GM18498 (cell line): ENCODE measurements around the gene AADAT.
"Not testable (repeated sequence)": the region's sequence is repeated elsewhere in the genome, so short reads cannot be mapped to it uniquely, and the experiment has no call there.

Source experiments
- ATAC-seq: cut with Tn5 transposase; IDR thresholded peaks from one replicate; pipeline ENCODE4 v1.9.1; 2021; ENCODE audit warnings: mild to moderate bottlenecking, moderate library complexity; ENCODE audit not compliant: unreplicated experiment

Gene AADAT

DNA sequence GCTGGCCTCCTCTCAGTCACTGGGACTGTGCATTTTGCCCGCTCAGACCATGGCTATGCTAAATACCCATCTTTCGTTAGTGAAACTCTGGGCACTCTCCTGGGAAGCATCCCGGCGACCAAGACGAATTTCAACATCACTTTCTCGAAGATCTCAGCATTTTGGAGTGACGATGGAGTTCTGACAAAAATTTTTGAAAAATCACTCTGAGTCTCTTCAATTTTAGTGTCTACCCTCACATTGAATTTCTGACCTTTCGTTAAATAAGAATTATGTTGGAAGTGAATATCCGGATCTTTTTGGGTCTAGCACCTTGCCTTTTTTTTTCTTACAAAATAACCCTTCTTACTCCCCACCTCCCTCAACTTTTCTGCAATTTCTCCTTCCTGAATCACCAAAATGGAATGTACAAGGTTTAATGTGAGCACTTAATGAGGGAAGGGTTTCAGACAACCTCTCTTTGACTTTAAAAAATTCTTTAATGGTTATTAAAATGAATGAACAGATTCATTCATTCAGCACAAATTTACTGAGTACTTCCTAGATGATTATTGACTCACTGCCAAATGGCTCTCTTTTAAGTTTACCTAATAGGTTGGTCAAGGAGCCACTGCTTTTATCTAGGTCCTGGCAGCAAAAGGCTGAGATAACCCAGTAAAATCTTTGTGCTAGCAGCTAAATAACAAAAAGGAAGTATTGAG, 746 bp upstream of the AADAT start:
- ATAC-seq = no peak

DNA sequence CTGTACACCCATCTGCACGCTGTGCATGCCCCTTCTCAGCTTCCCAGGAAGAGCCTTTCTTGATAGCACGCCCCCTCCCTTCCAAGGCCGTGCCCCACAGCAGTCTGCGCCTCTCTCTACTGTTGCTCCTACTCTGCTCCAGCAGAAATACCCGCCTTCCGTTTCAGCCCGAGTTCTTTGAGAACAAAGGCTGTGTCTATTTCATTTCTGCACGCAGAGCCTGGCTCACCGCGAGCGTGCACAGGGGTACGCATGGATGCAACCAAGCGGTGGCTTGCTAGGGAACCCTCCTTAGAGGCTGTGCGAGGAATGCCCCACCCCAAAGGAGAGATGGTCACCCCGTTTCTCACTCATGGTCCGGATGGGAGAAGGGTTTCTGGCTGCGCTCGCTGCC, 485 bp downstream of the AADAT start:
- peak; percentile 16 for ATAC-seq

DNA sequence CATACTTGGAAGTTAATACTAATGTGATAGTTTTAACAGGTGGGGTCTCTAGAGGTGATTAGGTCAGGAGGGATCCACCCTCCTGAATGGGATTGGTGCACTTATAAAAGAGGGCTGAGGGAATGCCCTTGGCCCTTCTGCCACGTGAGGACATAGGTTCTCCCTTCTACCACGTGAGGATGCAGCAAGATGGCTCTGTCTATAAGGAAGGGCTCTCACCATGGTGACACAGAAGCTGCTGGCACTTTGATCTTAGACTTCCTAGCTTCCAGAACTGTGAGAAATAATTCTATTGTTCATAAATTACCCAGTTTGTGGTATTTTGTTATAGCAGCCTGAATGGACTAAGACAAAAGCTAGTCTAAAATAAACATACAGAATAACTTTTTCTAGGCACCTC, 1.0 kb downstream of the AADAT start:
- no peak for ATAC-seq

DNA sequence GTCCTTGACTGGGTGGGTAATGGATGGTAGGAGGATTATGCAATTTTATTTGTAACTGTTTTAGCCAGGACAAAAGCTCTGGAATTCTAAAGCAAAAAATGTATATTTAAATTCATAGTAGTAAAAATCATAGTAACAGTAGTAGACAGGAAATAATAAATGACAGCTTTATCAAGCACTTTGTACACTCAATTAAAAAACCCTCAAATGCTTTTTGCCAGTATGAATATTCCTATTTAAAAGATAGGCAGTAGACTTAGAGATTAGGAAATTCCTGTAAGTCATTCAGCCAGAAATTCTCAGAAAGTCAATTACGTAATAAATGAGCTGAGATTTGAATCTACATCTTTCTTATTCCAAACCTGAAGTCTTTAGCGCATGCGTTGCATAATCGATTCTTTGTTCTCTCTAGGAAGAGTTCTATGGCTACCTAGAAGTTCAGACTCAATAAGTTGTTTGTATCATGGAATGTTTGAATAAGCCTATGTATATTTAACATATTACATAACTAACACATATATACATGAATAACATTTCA, 2.5 kb downstream of the AADAT start:
- no peak for ATAC-seq

DNA sequence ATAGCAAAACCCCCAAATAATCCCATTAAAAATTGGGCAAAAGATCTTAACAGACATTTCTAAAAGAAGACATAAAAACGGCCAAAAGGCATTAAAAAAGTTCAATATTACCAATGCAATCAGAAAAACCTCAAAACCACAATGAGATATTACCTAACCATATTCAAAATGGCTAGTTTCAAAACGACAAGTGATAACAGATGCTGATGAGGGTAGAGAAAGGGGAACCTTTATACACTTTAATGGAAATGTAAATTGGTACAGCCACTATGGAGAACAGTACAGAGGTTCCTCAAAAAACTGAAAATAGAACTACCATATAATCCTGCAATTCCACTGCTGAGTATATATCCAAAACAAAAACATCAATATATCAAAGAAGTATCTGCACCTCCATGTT, 6.2 kb downstream of the AADAT start:
- no peak for ATAC-seq

DNA sequence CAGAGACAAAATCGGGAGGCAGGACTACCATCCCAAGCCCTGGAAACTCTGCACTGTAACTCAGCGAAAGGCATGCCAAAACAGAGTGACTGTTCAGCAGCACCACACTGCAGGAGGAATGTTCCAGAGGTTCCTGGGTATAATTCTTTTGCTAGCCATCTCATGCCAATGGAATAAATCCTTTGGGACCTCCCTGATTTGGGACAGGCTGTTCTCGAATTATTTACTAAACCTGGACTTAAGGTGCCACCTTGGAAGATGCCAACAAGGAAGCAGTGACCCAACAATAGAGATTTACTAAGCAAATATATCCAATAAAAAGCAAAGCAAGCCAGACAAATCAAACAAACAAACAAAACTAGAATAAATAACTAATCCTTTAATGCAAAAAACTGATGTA, 9.3 kb downstream of the AADAT start:
- no peak for ATAC-seq

DNA sequence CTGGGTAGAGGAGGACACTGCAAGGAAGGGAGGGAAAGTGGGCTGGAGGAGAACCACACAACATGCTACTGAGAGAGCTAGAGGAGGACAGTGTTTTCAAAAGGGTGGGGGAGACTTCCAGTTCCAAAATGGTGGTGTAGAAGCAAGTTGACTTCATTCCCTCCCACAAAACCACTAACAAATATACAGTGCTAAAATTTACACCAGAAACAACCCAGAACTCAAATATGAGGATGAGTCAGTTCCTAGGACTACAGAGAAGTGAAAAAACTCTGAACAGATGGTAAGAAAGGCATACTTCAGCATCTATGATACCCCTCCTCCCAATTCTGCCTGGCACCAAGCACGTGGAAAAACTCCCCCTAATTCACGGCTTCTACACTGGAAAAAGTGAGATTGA, 9.8 kb downstream of the AADAT start:
- ATAC-seq = no peak

DNA sequence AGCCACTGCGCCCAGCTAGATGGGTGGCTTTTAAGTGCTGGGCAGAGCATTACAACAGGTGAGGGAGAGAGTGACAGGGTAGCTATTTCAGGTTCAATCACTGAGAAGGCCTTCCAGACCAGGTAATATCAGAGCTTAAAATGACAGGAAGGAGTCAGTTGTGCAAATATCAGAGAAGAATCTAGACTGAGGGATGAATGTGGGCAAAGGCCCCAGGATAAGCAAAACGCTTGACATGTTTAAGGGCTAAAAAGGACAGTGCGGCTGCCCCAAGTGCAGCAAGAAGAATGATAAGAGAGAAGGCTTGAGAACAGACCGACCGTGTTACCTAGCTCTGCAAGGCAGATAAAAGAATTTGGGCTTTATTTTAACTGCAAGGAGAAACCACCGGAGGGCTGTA, 18.6 kb downstream of the AADAT start:
- ATAC-seq = no peak

DNA sequence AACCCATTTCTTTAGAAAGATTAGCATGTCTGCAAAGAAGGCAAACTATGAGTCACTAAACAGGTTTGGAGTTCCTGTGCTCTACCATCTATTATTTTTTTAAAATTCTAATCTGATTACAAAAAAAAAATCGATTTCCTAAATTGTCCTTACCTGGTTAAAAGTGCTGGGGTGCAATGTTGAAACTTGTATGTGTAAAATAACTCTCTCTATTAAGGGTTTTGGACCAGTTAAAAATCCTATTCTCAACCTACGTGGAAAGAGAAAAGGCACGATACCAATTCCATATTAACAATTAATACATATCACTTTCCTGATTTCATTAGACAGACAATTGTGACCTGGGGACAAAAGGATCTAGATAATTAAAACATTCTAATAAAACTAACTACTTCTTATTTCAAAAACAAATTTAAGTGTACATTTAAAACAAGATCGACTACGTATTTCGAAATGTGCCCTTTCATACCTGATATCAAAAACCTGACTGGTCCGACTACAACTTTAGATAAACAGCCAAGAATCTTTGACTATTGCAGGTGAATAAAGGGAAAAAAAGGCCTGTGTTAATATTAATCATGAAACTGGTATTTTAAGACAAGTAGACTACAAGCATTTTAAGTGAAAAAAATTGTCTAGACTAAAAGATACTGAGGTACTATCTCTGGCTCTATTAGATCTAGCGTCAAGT, 21.2 kb downstream of the AADAT start:
- no peak for ATAC-seq

DNA sequence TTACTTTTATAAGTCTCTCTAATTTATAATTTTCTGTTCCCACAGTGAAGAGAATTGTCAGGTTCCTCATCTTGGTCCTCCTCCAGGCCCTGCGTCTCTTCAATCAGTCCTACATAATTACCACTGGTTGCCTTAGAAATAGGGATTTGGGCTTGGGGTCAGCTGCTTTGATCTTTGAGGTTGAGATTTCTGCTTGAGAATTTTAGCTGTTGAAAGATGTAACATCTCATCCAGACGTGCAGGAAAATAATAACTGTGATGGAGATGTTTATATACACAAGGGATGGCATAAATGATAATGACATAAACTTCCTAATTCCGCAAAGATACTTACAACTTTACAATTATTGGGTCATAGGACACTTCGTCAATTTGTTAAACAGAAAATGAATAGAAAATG, 30.3 kb downstream of the AADAT start:
- no peak for ATAC-seq

DNA sequence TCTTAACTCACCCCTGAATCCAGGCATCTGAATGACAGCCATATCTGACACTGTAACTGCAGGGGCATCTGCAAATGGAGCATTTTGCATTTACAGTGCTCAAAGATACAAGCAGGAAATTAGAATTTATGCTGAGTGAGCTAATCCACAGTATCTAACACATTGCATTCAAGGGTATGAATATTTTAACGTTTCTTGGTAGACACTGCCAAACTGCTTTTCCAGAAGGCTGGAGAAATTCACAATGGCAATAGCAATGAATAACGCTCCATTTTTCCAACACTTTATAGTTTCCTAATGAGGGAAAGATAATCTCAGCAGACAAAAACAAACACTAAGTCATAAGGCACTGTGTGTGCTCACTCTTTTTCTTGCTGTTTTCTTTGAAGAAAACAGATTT, 30.9 kb downstream of the AADAT start:
- ATAC-seq = no peak

DNA sequence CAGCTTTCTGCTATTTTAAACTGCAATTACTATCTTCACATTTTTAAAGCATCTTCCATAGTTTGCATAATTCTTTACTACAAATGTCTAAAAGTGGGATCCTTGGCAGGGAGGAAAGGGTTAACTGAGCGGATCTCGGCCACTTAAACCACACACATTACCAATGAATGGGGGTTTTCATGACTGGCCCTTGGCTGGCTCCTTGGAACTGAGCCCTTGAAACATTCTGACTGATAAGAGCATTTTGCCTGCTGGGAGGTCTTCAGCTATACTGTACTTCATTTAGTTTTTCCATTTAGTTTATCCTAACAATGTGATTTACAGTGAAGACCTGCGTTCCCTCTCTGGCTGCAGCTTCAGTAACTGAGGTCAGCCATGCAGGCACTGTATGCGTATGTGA, 31.9 kb downstream of the AADAT start:
- no peak for ATAC-seq

DNA sequence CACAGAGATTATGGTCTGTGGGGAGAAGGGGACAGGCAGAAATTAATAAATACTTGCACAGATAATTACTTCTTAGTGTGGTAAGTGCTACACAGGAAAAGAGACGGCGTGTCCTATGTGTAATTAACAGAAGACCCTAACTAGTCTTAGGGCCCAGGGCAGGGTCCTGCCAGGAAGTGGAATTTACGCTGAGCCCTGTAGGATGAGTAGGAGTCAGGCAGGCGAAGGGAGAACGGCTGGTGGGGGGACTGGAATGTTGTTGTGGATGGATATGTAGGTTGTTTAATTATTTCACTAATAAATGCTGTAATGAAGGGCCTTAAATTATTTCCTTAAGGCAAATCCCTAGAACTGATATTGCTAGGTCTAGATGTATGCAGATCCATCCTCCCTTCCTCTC, 36.8 kb downstream of the AADAT start:
- ATAC-seq = no peak

DNA sequence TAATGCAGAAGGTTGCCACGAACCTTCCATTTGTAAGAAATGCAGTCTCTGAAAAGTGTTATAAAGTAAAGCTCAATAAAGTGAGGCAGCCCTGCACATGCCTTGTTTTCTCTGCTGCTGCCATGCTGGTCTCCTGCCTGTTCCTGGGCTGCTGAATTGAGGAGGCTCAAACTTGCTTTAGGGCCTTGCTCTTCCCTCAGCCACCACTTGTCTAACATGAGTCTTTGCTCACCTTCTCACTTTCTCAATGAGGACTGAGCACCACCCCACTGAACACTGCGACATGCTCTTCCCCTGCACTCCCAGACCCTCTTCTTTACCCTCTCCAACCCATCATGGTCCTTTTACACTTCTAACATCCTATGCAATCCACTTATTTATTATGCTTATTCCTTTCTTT, 38.4 kb downstream of the AADAT start:
- ATAC-seq = no peak

DNA sequence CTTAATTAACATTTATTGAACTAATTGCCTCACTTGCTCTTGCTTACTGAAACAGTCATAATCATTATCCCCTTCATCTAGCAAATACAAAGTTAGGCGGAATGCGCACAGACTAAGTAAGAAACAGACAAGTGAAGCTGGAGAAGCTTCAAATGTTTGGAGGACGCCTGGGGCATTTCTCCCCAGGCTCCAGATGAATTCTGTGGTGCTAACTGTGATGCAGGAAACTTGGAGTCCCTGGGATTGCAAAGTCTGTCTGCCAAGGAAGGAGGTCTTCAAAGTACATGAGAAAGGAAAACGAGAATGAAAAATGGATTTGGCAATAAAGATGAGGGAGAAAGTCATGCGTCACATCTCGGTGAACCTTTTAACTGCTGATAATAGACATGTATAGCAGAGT, 40.0 kb downstream of the AADAT start:
- ATAC-seq = no peak

DNA sequence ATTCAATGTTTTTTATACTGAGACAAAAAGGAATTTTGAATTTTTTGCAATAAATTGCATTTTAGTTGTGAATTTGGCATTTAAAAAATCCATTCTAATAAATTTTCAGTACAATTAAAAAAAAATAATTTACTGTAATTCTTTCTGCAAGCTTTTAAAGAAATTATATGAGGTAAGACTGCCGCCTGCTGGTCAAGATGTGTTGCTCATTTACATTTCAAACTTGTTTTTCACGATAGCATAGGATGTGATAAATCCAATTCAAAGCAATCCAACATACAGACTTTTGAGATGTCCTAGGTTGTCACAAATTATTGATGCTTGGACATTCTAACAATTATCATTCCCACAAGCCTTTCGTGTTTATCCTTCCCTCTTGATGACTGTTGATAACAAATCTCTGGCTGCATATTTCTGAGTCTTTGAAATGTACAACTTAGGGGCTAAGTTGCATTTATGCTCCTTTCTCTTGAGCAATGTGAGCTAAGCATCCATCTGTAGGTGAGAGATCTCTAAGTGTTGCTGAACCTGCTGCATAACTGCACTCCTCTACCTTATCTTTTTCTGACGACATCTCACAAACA, 41.9 kb downstream of the AADAT start:
- no peak for ATAC-seq

DNA sequence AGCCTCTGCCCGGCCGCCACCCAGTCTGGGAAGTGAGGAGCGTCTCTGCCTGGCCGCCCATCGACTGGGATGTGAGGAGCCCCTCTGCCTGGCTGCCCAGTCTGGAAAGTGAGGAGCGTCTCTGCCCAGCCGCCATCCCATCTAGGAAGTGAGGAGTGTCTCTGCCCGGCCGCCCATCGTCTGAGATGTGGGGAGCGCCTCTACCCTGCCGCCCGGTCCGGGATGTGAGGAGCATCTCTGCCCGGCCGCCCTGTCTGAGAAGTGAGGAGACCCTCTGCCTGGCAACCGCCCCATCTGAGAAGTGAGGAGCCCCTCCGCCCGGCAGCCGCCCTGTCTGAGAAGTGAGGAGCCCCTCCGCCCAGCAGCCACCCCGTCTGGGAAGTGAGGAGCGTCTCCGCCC, 43.6 kb downstream of the AADAT start:
- ATAC-seq = not testable (repeated sequence)

DNA sequence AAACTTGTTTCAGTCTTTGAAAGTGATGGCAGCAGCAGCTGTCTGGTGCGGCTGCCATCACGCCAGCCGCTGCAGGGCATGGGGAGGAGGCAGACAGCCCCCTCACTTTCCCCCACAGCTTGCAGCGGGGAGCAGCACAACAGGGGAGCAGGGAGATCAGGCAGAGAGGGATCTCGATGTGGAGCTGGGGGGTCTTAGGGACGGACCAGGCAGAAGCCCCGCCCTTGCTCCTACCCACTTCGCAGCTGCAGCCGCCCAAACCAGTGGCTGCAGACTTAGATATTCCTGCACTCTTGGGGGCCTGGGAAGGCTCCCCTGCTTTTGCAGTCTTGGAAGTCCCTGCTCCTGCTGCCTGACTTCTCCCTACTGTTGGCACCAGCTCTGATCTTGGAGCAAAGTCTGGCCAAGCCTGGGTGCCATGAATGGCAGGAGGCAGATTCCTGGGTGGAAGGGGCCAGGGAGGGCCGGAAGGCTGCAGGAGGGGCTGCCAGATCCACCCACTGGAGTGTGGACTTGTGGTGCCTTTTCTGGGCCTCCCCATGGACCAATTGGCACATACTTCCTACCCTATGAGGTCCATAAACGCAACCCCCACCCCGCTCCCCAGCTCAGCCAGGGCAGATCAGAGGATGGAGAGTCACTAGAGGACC, 49.6 kb downstream of the AADAT start:
- no peak for ATAC-seq

DNA sequence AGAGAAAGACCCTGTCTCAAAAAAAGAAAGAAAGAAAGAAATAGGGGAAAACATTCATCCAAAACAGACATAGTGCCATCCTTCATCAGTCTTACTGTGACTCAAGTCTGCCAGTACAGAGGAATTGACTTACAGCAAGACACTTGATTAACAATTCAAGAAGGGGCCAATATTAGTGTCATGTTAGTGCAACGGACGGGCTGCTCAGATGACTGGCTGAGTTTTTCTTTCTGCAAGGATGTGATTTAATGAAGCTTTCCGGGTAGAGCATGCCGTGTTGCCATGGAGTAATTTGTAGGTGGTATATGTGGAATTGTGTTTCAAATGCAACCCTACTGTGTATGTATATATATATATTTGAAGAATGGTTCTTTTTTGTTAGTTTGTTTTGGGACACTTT, 51.0 kb downstream of the AADAT start:
- no peak for ATAC-seq

DNA sequence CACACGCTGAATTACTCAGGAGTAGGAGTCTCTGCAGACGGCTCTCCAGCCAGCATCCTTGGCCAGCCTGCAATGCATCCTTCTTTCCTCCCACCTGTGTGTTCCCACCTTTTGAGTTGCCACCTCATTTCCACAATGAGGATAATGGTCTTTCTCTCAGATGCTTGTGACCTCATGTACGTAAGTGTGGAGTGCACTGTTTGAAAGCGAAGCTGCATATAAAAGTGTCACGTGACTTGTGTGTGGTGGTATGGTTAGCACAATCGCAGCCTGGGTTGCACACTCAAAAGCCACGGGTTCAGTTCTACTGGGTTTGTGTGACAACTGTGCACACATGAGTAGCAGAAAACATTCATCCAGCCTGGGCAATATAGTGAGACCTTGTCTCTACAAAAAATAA, 51.5 kb downstream of the AADAT start:
- ATAC-seq = no peak

DNA sequence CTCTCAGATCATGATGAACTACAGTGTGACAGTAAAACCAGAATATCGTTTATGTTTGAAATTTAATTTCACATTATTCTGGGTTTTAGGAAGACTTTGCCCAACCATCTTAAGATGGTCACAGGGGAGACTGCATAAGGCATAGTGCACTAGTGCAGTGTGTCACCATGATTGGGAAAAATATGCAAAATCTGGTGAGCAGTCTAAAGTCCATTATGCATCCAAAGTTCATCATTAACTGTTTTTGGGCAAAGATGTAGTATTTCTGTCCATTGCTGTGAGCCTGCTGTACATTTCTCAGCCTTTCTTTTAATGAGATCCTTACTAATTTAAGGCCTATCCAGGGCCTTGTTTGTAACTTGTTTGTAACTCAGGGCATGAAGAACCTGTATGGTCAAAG, 52.3 kb downstream of the AADAT start:
- ATAC-seq = no peak

DNA sequence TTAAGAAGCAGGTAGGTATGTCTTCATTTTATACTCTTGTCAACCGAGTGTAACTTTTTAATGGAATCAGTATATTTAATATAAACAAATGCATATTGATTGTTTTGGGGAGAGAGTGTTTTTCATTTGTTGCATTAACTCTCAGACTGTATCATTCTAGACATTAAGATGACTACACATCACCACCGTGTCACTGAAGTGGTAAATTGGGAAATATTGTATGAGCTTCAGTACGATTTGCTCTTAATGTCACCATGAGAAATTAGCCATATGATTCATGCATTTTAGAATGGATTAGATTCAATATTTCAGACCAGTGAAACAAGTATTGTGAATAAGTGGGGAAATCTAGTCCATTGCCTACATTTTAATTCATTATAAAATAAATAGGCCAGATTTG, 53.9 kb downstream of the AADAT start:
- no peak for ATAC-seq
